GM23338 (cell line): Measurements from ENCODE around the gene TPO. TPM values are rescaled to one million over a fixed set of nuclear protein-coding genes. Genes with fewer than 3 reads are reported as not detected.

ENCODE experiments used
- ATAC-seq: fragments of 200-7000 bp; cut with Tn5 transposase; 3 replicates; pipeline ENCODE4 v1.9.1; 2020
- DNase-seq: peaks from one replicate; pipeline ENCODE4 v3.0.0-alpha.2; 2015; ENCODE audit warnings: low spot score
- H2AFZ ChIP-seq: fragments of 200-600 bp; sonication (generic); 2 replicates; pipeline ENCODE4 v1.8.0; 2016; ENCODE audit warnings: antibody characterized with exemption, mild to moderate bottlenecking, moderate library complexity
- H3F3A ChIP-seq: fragments of 200-600 bp; sonication (generic); replicated peaks from 2 replicates; pipeline ENCODE4 v1.8.0; 2017; ENCODE audit warnings: antibody characterized with exemption, mixed run types, low read depth
- H3K27ac ChIP-seq: fragments of 200-600 bp; sonication (generic); 2 replicates; pipeline ENCODE4 v1.6.1; 2016; ENCODE audit warnings: low read depth
- H3K27me3 ChIP-seq: fragments of 200-600 bp; sonication (generic); 2 replicates; pipeline ENCODE4 v1.8.0; 2016; ENCODE audit warnings: mild to moderate bottlenecking, mixed run types, moderate library complexity; ENCODE audit not compliant: insufficient read depth
- H3K36me3 ChIP-seq: fragments of 200-600 bp; sonication (generic); 2 replicates; pipeline ENCODE4 v1.8.0; 2016; ENCODE audit warnings: mild to moderate bottlenecking; ENCODE audit not compliant: insufficient read depth
- H3K4me1 ChIP-seq: fragments of 200-600 bp; sonication (generic); 2 replicates; pipeline ENCODE4 v1.8.0; 2016; ENCODE audit warnings: mild to moderate bottlenecking, moderate library complexity; ENCODE audit not compliant: insufficient read depth
- H3K4me2 ChIP-seq: fragments of 200-600 bp; sonication (generic); 2 replicates; pipeline ENCODE4 v1.7.1; 2017; ENCODE audit warnings: mixed run types
- H3K4me3 ChIP-seq: fragments of 200-600 bp; sonication (generic); 2 replicates; pipeline ENCODE4 v1.6.1; 2016; ENCODE audit warnings: mixed run types
- H3K79me2 ChIP-seq: fragments of 200-600 bp; sonication (generic); replicated peaks from 2 replicates; pipeline ENCODE4 v1.8.0; 2017; ENCODE audit warnings: mild to moderate bottlenecking; ENCODE audit not compliant: insufficient read depth
- H3K9me2 ChIP-seq: fragments of 200-600 bp; sonication (generic); 2 replicates; pipeline ENCODE4 v1.8.0; 2017; ENCODE audit not compliant: insufficient read depth
- H4K20me1 ChIP-seq: fragments of 200-600 bp; sonication (generic); replicated peaks from 2 replicates; pipeline ENCODE4 v1.8.0; 2017; ENCODE audit warnings: mild to moderate bottlenecking; ENCODE audit not compliant: insufficient read depth
- H3K27ac Mint-ChIP-seq: 2 replicates; pipeline ENCODE4 v1.8.0; 2020; ENCODE audit warnings: inconsistent platforms, mild to moderate bottlenecking, moderate library complexity, mixed read lengths
- H3K27me3 Mint-ChIP-seq: 3 replicates; pipeline ENCODE4 v1.8.0; 2022; ENCODE audit warnings: low read depth, mild to moderate bottlenecking, moderate library complexity, mixed read lengths, inconsistent platforms; ENCODE audit not compliant: insufficient read depth, poor library complexity
- H3K36me3 Mint-ChIP-seq: 3 replicates; pipeline ENCODE4 v1.8.0; 2021; ENCODE audit warnings: low read depth, mild to moderate bottlenecking, inconsistent platforms, moderate library complexity, mixed read lengths
- H3K4me1 Mint-ChIP-seq: 3 replicates; pipeline ENCODE4 v1.8.0; 2020; ENCODE audit warnings: mild to moderate bottlenecking, inconsistent platforms, mixed read lengths
- H3K4me3 Mint-ChIP-seq: 3 replicates; pipeline ENCODE4 v1.8.0; 2021; ENCODE audit warnings: moderate library complexity, mild to moderate bottlenecking, inconsistent platforms, mixed read lengths
- H3K9me3 Mint-ChIP-seq: 3 replicates; pipeline ENCODE4 v1.8.0; 2020; ENCODE audit warnings: moderate library complexity, mild to moderate bottlenecking, inconsistent platforms, mixed read lengths
- CREB1 ChIP-seq: fragments of 250-450 bp; sonication (Bioruptor Pico); IDR thresholded peaks from 2 replicates; pipeline ENCODE4 v1.5.0; 2020; ENCODE audit warnings: low read depth, mild to moderate bottlenecking, moderate library complexity
- EZH2phosphoT487 ChIP-seq: fragments of 200-600 bp; sonication (generic); IDR thresholded peaks from one replicate; pipeline ENCODE4 v1.8.1; 2018; ENCODE audit warnings: antibody characterized with exemption; ENCODE audit not compliant: unreplicated experiment
- JUNB ChIP-seq: IDR thresholded peaks from one replicate; pipeline ENCODE4 v1.6.1; 2016; ENCODE audit warnings: antibody characterized with exemption; ENCODE audit not compliant: unreplicated experiment
- NANOG ChIP-seq: IDR thresholded peaks from 2 replicates; pipeline ENCODE4 v1.6.1; 2016; ENCODE audit warnings: antibody characterized with exemption, borderline replicate concordance
- POLR2AphosphoS5 ChIP-seq: IDR thresholded peaks from 2 replicates; pipeline ENCODE4 v1.6.1; 2016; ENCODE audit warnings: antibody characterized with exemption, low read depth
- ZNF114 ChIP-seq: fragments of 250-450 bp; sonication (Bioruptor Pico); IDR thresholded peaks from 2 replicates; pipeline ENCODE4 v1.5.0; 2020; ENCODE audit warnings: mild to moderate bottlenecking, moderate library complexity
- ZNF331 ChIP-seq: fragments of 250-450 bp; sonication (Bioruptor Pico); IDR thresholded peaks from 2 replicates; pipeline ENCODE4 v1.5.0; 2020; ENCODE audit warnings: low read depth, mild to moderate bottlenecking, moderate library complexity
- polyA plus RNA-seq: library from polyadenylated mRNA; unstranded; fragments of >200 nt; fragmentation: Nextera tagmentation; extraction: Ambion mirVana; gene quantifications from 2 replicates; pipeline ENCODE4 v1.2.1, GENCODE V29; 2016
- total RNA-seq: library from RNA; depleted of rRNA; stranded (reverse); fragments of >200 nt; shearing (Covaris generic); gene quantifications from 2 replicates; pipeline ENCODE4 v1.2.3, GENCODE V29; 2014
- TF ChIP-seq, protein P1 (sequence below), 2 experiments: fragments of 200-600 bp in 1 of 2; sonication (generic) in 1 of 2; conservative IDR thresholded peaks; 2 replicates each; pipeline versions ENCODE4 v1.5.1 to v1.6.1; 2016 to 2017; ENCODE audit warnings: antibody characterized with exemption in 2 of 2, low read depth in 2 of 2, mild to moderate bottlenecking in 2 of 2, moderate library complexity in 1 of 2
- TF ChIP-seq, protein P2 (sequence below): IDR thresholded peaks from 2 replicates; pipeline ENCODE4 v1.6.1; 2016; ENCODE audit warnings: antibody characterized with exemption

Gene TPO
- total and polyA plus RNA-seq, 2 experiments from 2014 or later: 0.74 TPM; not detected in 1

DNA sequence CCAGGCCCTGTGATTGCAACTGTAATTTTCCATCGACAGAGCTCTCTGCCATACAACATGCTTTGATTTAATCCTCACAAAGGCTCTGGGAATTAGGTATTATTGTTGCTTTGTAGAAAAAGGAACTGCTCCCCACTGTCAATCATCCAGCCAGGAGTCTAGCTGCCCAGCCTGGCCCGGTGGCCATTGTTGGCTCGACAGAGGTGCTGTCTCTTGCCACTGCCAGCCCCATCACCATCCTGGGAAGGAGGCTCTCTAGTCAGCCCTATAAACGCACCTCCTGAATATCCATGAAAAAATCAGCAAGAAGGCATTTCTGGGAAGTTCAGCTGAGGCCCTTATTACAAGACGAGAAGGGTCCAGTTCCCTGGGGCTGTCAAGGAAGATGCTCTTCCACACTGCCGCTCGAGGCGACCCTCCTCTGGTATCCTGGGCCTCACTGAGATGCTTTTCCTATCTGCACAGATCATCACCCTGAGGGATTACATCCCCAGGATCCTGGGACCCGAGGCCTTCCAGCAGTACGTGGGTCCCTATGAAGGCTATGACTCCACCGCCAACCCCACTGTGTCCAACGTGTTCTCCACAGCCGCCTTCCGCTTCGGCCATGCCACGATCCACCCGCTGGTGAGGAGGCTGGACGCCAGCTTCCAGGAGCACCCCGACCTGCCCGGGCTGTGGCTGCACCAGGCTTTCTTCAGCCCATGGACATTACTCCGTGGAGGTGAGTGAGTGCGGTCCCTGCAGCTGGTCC is 71.0 kb downstream of the TPO start:
- no peaks in the 10 kb centered on the region; the same call in 2 of the 3 replicates for H3K36me3 Mint-ChIP-seq
- ATAC-seq: no peak
- H3K4me3 ChIP-seq: no peak overlapping the region

DNA sequence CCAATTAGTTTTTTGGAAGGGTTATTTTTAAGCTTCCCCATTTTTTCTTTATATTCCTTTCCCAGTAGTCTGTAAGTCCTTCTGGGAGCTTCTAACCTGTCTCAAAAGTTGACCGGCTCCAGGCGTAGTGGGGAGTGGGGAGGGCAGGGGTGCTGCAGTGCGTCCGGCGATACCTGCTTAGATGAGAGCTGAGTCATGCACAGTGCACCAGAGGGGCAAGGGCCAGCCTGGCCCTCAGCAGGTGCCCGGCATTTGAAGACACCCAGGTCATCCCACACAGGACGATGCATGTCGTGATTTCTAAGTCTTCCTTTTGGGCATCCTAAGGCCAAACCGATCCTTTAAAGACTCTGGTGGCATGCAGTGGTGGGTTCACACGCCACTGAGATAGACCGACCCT is 73.4 kb downstream of the TPO start:
- H3K27ac ChIP-seq: no peak overlapping the region
- no peak overlapping the region for H3K4me2 ChIP-seq
- Mint-ChIP-seq H3K4me3 (no peak overlapping the region), H3K4me1 (no peaks in the 10 kb centered on the region), H3K36me3 (no peaks in the 10 kb centered on the region), H3K27ac (no peak overlapping the region), H3K27me3 (no peaks in the 10 kb centered on the region), H3K9me3 (no peaks in the 10 kb centered on the region)
- no peaks in the 10 kb centered on the region for H3K27me3 ChIP-seq
- H3K9me2 ChIP-seq: no peaks in the 10 kb centered on the region
- H3K79me2 ChIP-seq: no peaks in the 10 kb centered on the region
- H3K4me1 ChIP-seq: no peaks in the 10 kb centered on the region
- no peaks in the 10 kb centered on the region for H3F3A ChIP-seq
- no peak for DNase-seq
- no peaks in the 10 kb centered on the region for H4K20me1 ChIP-seq
- no peak for TF ChIP-seq CREB1 (CRISPR knock-in tag)
- H2AFZ ChIP-seq: no peak overlapping the region
- no peak overlapping the region for H3K4me3 ChIP-seq
- no peak for ATAC-seq
- no peaks in the 10 kb centered on the region for H3K36me3 ChIP-seq

More for the DNA sequence above, 71.0 kb downstream of the TPO start:
- Histone ChIP-seq H3K79me2 (no peaks in the 10 kb centered on the region), H3K27me3 (no peaks in the 10 kb centered on the region), H4K20me1 (no peaks in the 10 kb centered on the region), H3K36me3 (no peaks in the 10 kb centered on the region), H3K4me2 (no peak overlapping the region), H3K9me2 (no peaks in the 10 kb centered on the region), H3F3A (no peaks in the 10 kb centered on the region), H2AFZ (no peak overlapping the region), H3K27ac (no peak overlapping the region), H3K4me1 (no peaks in the 10 kb centered on the region)
- DNase-seq: no peak
- TF ChIP-seq NANOG: no peak
- TF ChIP-seq, protein P1, sequence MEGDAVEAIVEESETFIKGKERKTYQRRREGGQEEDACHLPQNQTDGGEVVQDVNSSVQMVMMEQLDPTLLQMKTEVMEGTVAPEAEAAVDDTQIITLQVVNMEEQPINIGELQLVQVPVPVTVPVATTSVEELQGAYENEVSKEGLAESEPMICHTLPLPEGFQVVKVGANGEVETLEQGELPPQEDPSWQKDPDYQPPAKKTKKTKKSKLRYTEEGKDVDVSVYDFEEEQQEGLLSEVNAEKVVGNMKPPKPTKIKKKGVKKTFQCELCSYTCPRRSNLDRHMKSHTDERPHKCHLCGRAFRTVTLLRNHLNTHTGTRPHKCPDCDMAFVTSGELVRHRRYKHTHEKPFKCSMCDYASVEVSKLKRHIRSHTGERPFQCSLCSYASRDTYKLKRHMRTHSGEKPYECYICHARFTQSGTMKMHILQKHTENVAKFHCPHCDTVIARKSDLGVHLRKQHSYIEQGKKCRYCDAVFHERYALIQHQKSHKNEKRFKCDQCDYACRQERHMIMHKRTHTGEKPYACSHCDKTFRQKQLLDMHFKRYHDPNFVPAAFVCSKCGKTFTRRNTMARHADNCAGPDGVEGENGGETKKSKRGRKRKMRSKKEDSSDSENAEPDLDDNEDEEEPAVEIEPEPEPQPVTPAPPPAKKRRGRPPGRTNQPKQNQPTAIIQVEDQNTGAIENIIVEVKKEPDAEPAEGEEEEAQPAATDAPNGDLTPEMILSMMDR (conservative IDR thresholded peaks at IDR 0.05; ENCODE audit: low read depth in 2 of 2): no peak
- no peak for TF ChIP-seq POLR2AphosphoS5
- Mint-ChIP-seq H3K4me3 (no peak overlapping the region), H3K9me3 (no peaks in the 10 kb centered on the region), H3K27ac (no peak overlapping the region), H3K27me3 (peaks cover 1% of the 10 kb centered on the region), H3K4me1 (no peaks in the 10 kb centered on the region)

DNA sequence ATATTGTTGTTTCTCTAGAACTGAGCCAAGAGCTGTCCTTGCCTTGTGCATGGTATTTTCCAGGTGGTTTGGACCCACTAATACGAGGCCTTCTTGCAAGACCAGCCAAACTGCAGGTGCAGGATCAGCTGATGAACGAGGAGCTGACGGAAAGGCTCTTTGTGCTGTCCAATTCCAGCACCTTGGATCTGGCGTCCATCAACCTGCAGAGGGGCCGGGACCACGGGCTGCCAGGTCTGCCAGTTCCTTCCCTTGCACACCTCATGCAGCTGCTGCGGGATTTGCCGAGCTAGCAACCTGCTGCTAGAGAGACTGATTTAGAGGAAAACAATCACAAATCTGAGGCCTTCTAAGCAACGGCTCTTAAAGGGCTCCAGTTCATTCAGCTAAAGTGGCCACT is 74.5 kb downstream of the TPO start:
- no peaks in the 10 kb centered on the region for H3K4me1 Mint-ChIP-seq

More for the DNA sequence above, 74.5 kb downstream of the TPO start:
- TF ChIP-seq JUNB (no peak), CREB1 (CRISPR knock-in tag) (no peak), POLR2AphosphoS5 (no peak), ZNF114 (CRISPR knock-in tag) (no peak), EZH2phosphoT487 (no peak), ZNF331 (no peak)
- TF ChIP-seq, protein P2, sequence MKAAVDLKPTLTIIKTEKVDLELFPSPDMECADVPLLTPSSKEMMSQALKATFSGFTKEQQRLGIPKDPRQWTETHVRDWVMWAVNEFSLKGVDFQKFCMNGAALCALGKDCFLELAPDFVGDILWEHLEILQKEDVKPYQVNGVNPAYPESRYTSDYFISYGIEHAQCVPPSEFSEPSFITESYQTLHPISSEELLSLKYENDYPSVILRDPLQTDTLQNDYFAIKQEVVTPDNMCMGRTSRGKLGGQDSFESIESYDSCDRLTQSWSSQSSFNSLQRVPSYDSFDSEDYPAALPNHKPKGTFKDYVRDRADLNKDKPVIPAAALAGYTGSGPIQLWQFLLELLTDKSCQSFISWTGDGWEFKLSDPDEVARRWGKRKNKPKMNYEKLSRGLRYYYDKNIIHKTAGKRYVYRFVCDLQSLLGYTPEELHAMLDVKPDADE: no peak
- DNase-seq (no peak), ATAC-seq (no peak)
- Histone ChIP-seq H3F3A (no peaks in the 10 kb centered on the region), H2AFZ (no peak overlapping the region), H3K27me3 (no peaks in the 10 kb centered on the region), H3K4me3 (no peak overlapping the region), H3K27ac (no peak overlapping the region), H3K36me3 (no peaks in the 10 kb centered on the region), H3K79me2 (no peaks in the 10 kb centered on the region), H3K9me2 (no peaks in the 10 kb centered on the region), H3K4me1 (no peaks in the 10 kb centered on the region), H4K20me1 (no peaks in the 10 kb centered on the region), H3K4me2 (no peak overlapping the region)
- H3K27ac Mint-ChIP-seq: no peak overlapping the region
- no peaks in the 10 kb centered on the region; the same call in 2 of the 3 replicates for H3K9me3 Mint-ChIP-seq
- H3K36me3 Mint-ChIP-seq: no peaks in the 10 kb centered on the region
- H3K4me3 Mint-ChIP-seq: no peak overlapping the region
- H3K27me3 Mint-ChIP-seq: no peaks in the 10 kb centered on the region
